Body of pancreas (tissue), 4 donors: Measurements from ENCODE around the gene TTC17. TPM values are rescaled to one million over a fixed set of nuclear protein-coding genes. Genes with fewer than 3 reads are reported as not detected.

Source experiments
- ATAC-seq: fragments of 150-250 bp; one replicate; pipeline ENCODE4 v1.9.1; 2016
- DNase-seq, 4 donors: peaks; one replicate each; pipeline ENCODE4 v3.0.0-alpha.2; 2019
- H3K27ac ChIP-seq, 4 donors: fragments of 200-600 bp; sonication (generic); 1 replicate in 3 of 4; 2 replicates in 1 of 4; pipeline versions ENCODE4 v1.5.1 to v1.6.1; 2016 to 2019; ENCODE audit warnings: mild to moderate bottlenecking in 1 of 4, mixed read lengths in 1 of 4, moderate library complexity in 1 of 4
- H3K27me3 ChIP-seq, 2 donors: fragments of 200-600 bp; sonication (generic); one replicate each; pipeline ENCODE4 v1.6.0; 2016; ENCODE audit warnings: mild to moderate bottlenecking in 1 of 2
- H3K36me3 ChIP-seq, 2 donors: fragments of 200-600 bp; sonication (generic); replicated peaks in 1 of 2; 2 replicates each; pipeline ENCODE4 v1.5.1; 2016; ENCODE audit warnings: low read depth in 2 of 2; ENCODE audit not compliant: insufficient read depth in 1 of 2
- H3K4me1 ChIP-seq: fragments of 200-600 bp; sonication (generic); one replicate; pipeline ENCODE4 v1.6.0; 2016
- H3K4me3 ChIP-seq, 2 donors: fragments of 200-600 bp; sonication (generic); 1 replicate in 1 of 2; 2 replicates in 1 of 2; pipeline ENCODE4 v1.5.1; 2016 to 2019
- H3K9me3 ChIP-seq, 3 donors: fragments of 200-600 bp; sonication (generic); 1 replicate in 2 of 3; 2 replicates in 1 of 3; pipeline ENCODE4 v1.5.1; 2016
- POLR2A ChIP-seq, 3 donors: fragments of 450-650 bp; IDR thresholded peaks; one replicate each; pipeline ENCODE4 v1.6.1; 2016; ENCODE audit warnings: antibody characterized with exemption in 3 of 3, mild to moderate bottlenecking in 2 of 3
- WGBS, 2 donors: methylation state at CpG; one replicate each; pipeline ENCODE4 v1.1.5; 2017; 5-methylcytosine and 5-hydroxymethylcytosine counted together
- intact Hi-C: fragments of 100-400 bp; cut with DNase I; formaldehyde crosslinking; loops from one replicate; pipeline ENCODE4 v1.15.1; 2023
- small RNA-seq: library from RNA; depleted of rRNA; stranded (forward); fragments of <200 nt; gene quantifications from one replicate; pipeline ENCODE3, GENCODE V24; 2016
- total RNA-seq, 2 donors: library from RNA; depleted of rRNA; stranded (reverse); fragments of >200 nt; gene quantifications; one replicate each; pipeline ENCODE4 v1.1.0, GENCODE V29; 2016
- TF ChIP-seq, protein P1 (sequence below), 7 experiments: fragments of 450-650 bp in 4 of 7; fragments of 200-600 bp in 3 of 7; sonication (generic) in 3 of 7; IDR thresholded peaks; one replicate each; pipeline ENCODE4 v1.5.1; 2016 to 2019; ENCODE audit warnings: antibody characterized with exemption in 7 of 7

The TTC17 gene
- total RNA-seq, 2 donors from 2014 or later, result 99.1 to 195 TPM

DNA sequence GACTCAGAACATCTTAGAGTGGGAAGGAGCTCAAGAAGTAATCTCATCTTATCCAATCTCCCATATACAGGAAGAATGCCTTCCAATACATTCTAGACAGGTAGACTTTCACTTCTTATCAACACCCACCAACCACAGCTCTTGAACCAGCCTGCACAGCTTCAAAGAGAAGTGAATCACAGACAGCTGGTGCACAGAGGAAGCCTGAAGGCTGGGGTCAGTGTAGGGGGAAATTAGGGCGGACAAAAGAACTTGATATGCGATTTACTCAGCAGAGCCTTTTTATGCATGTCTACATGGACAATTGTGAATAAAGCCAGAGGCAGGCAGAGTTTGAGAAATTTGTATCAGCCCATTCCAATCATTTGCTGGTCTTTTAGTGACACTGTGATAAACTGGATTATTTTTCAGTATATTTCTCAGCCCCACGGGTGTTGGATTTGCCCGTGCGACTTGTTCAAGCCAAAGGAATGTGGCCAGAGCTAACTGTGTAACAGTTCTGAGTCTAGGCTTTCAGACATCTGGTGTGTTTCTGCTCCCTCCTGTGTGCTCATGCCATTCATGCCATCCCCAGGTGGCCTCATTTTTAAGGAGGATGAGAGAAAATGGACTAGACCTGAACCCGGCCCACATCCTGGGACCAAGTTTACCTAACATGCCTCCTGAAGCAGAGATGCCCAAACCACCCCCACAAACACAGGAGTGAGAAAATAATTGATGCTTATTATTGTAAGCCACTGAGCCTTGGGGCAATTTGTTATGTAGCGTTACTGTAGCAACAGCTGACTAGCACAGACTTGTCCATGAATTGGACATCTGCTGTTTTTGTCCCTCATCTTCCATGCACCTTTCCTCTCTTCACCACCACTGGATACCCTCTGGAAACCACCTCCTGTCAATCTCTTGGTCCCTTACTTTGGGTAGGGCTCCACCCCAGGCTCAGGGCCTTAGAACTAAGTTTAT lies 184.3 kb downstream of the TTC17 start:
- DNase-seq, result no peak
- no peak for ATAC-seq
- WGBS, 2 donors, result 67 to 68% methylated on average over 7 of the region's 7 CpGs
- Histone ChIP-seq H3K4me3 (no peak overlapping the region), H3K36me3 (no peaks in the 10 kb centered on the region), H3K4me1 (peaks cover 11% of the 10 kb centered on the region), H3K9me3 (no peaks in the 10 kb centered on the region), H3K27me3 (no peaks in the 10 kb centered on the region), H3K27ac (no peak overlapping the region)
- TF ChIP-seq, protein P1, sequence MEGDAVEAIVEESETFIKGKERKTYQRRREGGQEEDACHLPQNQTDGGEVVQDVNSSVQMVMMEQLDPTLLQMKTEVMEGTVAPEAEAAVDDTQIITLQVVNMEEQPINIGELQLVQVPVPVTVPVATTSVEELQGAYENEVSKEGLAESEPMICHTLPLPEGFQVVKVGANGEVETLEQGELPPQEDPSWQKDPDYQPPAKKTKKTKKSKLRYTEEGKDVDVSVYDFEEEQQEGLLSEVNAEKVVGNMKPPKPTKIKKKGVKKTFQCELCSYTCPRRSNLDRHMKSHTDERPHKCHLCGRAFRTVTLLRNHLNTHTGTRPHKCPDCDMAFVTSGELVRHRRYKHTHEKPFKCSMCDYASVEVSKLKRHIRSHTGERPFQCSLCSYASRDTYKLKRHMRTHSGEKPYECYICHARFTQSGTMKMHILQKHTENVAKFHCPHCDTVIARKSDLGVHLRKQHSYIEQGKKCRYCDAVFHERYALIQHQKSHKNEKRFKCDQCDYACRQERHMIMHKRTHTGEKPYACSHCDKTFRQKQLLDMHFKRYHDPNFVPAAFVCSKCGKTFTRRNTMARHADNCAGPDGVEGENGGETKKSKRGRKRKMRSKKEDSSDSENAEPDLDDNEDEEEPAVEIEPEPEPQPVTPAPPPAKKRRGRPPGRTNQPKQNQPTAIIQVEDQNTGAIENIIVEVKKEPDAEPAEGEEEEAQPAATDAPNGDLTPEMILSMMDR (IDR thresholded peaks at IDR 0.05), result no peak
- TF ChIP-seq POLR2A (IDR thresholded peaks at IDR 0.05), result no peak
- intact Hi-C loops, result no loop called here

Small RNA genes within 50 kb of the gene (small RNA-seq; reads per million reads assigned to genes)
- gene RF00019, result not detected
- not detected for gene RN7SKP287

Other genes with a start within 250 kb of the TTC17 start
- 10 to 100 TPM; 32.7 to 45.8 TPM for gene API5, start 46.9 kb upstream of the TTC17 start, total RNA-seq